GM19238 (cell line): ENCODE data around the gene COMMD4.
"Not testable (repeated sequence)": the region's sequence is repeated elsewhere in the genome, so short reads cannot be mapped to it uniquely, and the experiment has no call there.

ENCODE experiments used
- DNase-seq: peaks from one replicate; pipeline ENCODE4 v3.0.0; 2011; ENCODE audit warnings: low spot score; ENCODE audit not compliant: insufficient read length

COMMD4 gene

GRCh38 chr15:75371901-75372688 lies 36.2 kb downstream of the COMMD4 start:
- DNase-seq = no peak

- DNase-seq = no peak
Measured at GRCh38 chr15:75380773-75381172, 44.9 kb downstream of the COMMD4 start.

GRCh38 chr15:75383986-75384385 lies 48.1 kb downstream of the COMMD4 start:
- not testable (repeated sequence) for DNase-seq
